Panc1 (cell line): ENCODE measurements around the gene RAB8A. TPM values are rescaled to one million over a fixed set of nuclear protein-coding genes. Genes with fewer than 3 reads are reported as not detected.

ENCODE experiments used
- ATAC-seq: fragments of 200-7000 bp; cut with Tn5 transposase; 2 replicates; pipeline ENCODE4 v1.9.1; 2020; ENCODE audit warnings: mild to moderate bottlenecking, moderate library complexity
- BruUV-seq: library from RNA; stranded (reverse); fragments of 400-500 nt; replicated peaks from 2 replicates; lab custom pipeline; 2021; lab: Mats Ljungman, UMichigan
- CTCF ChIA-PET: fragments of 300-600 bp; sonication (Branson Sonifier 250); formaldehyde crosslinking; loops from one replicate; lab custom pipeline; 2022; ENCODE audit warnings: antibody characterized with exemption; lab: Charles Lee
- POLR2A ChIA-PET: fragments of 300-600 bp; sonication (Branson Sonifier 250); formaldehyde crosslinking; loops from one replicate; lab custom pipeline; 2022; ENCODE audit warnings: antibody characterized with exemption; lab: Charles Lee
- DNase-seq: peaks from one replicate; pipeline ENCODE4 v3.0.0-alpha.2; 2010; ENCODE audit warnings: low read depth, low spot score
- H3K27ac ChIP-seq: 2 replicates; pipeline ENCODE4 v1.5.1; 2011; ENCODE audit warnings: mild to moderate bottlenecking, low read length, inconsistent platforms
- H3K27me3 ChIP-seq: fragments of 200-500 bp; sonication (Bioruptor generic); 2 replicates; pipeline ENCODE4 v1.6.0; 2014; ENCODE audit warnings: low read length, inconsistent platforms; ENCODE audit not compliant: control insufficient read depth, insufficient read depth
- H3K36me3 ChIP-seq: fragments of 200-500 bp; sonication (Bioruptor generic); 2 replicates; pipeline ENCODE4 v1.5.1; 2014; ENCODE audit warnings: inconsistent platforms, mild to moderate bottlenecking, low read length, moderate library complexity; ENCODE audit not compliant: control insufficient read depth, insufficient read depth
- H3K4me1 ChIP-seq: 2 replicates; pipeline ENCODE4 v1.5.1; 2011; ENCODE audit warnings: inconsistent platforms, mild to moderate bottlenecking, low read length, moderate library complexity; ENCODE audit not compliant: control insufficient read depth, insufficient read depth
- H3K4me3 ChIP-seq, 2 experiments: 2 replicates each; pipeline ENCODE4 v1.5.1; 2011 to 2012; ENCODE audit warnings: low read depth in 2 of 2, low read length in 2 of 2, mild to moderate bottlenecking in 2 of 2, inconsistent platforms in 1 of 2, moderate library complexity in 1 of 2
- H3K9me3 ChIP-seq: fragments of 200-500 bp; sonication (Bioruptor generic); 2 replicates; pipeline ENCODE4 v1.5.1; 2014; ENCODE audit warnings: low read depth, mild to moderate bottlenecking, inconsistent platforms, low read length, moderate library complexity; ENCODE audit not compliant: control insufficient read depth, insufficient read depth
- CTCF ChIP-seq: fragments of 450-650 bp; IDR thresholded peaks from 2 replicates; pipeline ENCODE4 v1.5.1; 2017; ENCODE audit warnings: mild to moderate bottlenecking
- POLR2AphosphoS5 ChIP-seq: IDR thresholded peaks from 2 replicates; pipeline ENCODE4 v1.6.1; 2012; ENCODE audit warnings: mild to moderate bottlenecking, low read depth, low read length, moderate library complexity
- REST ChIP-seq, 2 experiments: IDR thresholded peaks; 2 replicates each; pipeline ENCODE4 v1.6.1; 2011 to 2012; ENCODE audit warnings: low read depth in 2 of 2, control low read depth in 1 of 2, low read length in 1 of 2, mild to moderate bottlenecking in 1 of 2, moderate library complexity in 1 of 2; ENCODE audit not compliant: insufficient read depth in 1 of 2
- SIN3A ChIP-seq: IDR thresholded peaks from 2 replicates; pipeline ENCODE4 v1.6.1; 2012; ENCODE audit warnings: low read depth, mild to moderate bottlenecking, low read length, moderate library complexity, borderline replicate concordance; ENCODE audit not compliant: insufficient read depth
- TCF7L2 ChIP-seq: IDR thresholded peaks from 2 replicates; pipeline ENCODE4 v1.6.1; 2011; ENCODE audit warnings: mild to moderate bottlenecking, low read depth, low read length, inconsistent platforms
- in situ Hi-C: cut with HindIII; loops from 2 replicates; pipeline ENCODE4 v1.10.0; 2016; ENCODE audit warnings: low sequenced_read_pairs, low pct_unique_long_range_greater_than_20kb
- intact Hi-C: fragments of 100-400 bp; cut with micrococcal nuclease; formaldehyde crosslinking; loops from one replicate; pipeline ENCODE4 v1.10.0; 2022; ENCODE audit not compliant: unreplicated experiment
- total RNA-seq: library from RNA; stranded (reverse); gene quantifications from one replicate; pipeline ENCODE4 v1.2.1, GENCODE V29; 2021; ENCODE audit not compliant: unreplicated experiment

The RAB8A gene
- total RNA-seq, 1 experiment from 2014 or later = 75.8 TPM

GRCh38 chr19:16160943-16161560, 49.4 kb downstream of the RAB8A start:
- ChIA-PET POLR2A (interaction anchor here (0.6 kb wide), 1 partner anchor 1545 kb away, joined by 3 read pairs; no protein-coding TSS in a partner anchor), CTCF (no interaction called here)
- peaks cover 2% of the 10 kb centered on the region; the same call in 1 of the 2 replicates for H3K4me1 ChIP-seq
- intact Hi-C loops = no loop called here
- no peaks in the 10 kb centered on the region for H3K36me3 ChIP-seq
- no peak overlapping the region for H3K4me3 ChIP-seq
- in situ Hi-C loops = no loop called here
- ATAC-seq (peak; percentile 40; the same call in 1 of the 2 replicates), DNase-seq (peak; percentile 32)
- TF ChIP-seq TCF7L2 (no peak), POLR2AphosphoS5 (no peak), REST (IDR thresholded peaks at IDR 0.05; ENCODE audit: insufficient read depth in 1 of 2, low read depth in 2 of 2, low read length in 1 of 2) (no peak), SIN3A (no peak), CTCF (no peak)
- no peak overlapping the region for H3K27ac ChIP-seq
- H3K9me3 ChIP-seq = no peaks in the 10 kb centered on the region
- no peaks in the 10 kb centered on the region for H3K27me3 ChIP-seq
- BruUV-seq = no TSS peak

GRCh38 chr19:16161840-16162239, 50.2 kb downstream of the RAB8A start:
- DNase-seq (peak; percentile 54), ATAC-seq (peak; percentile 55; the same call in 1 of the 2 replicates)
- in situ Hi-C loops = no loop called here
- BruUV-seq = no TSS peak
- Histone ChIP-seq H3K4me3 (no peak overlapping the region), H3K9me3 (no peaks in the 10 kb centered on the region), H3K4me1 (peaks cover 2% of the 10 kb centered on the region; the same call in 1 of the 2 replicates), H3K27me3 (no peaks in the 10 kb centered on the region), H3K27ac (no peak overlapping the region), H3K36me3 (no peaks in the 10 kb centered on the region)
- intact Hi-C loops = no loop called here
- ChIA-PET CTCF (no interaction called here), POLR2A (interaction anchor here (0.6 to 0.7 kb wide), 2 partner anchors 802 to 1544 kb away, joined by 3 read pairs; no protein-coding TSS in a partner anchor)
- no peak for TF ChIP-seq REST (IDR thresholded peaks at IDR 0.05; ENCODE audit: insufficient read depth in 1 of 2, low read depth in 2 of 2, low read length in 1 of 2)
- no peak for TF ChIP-seq TCF7L2
- TF ChIP-seq SIN3A = no peak
- TF ChIP-seq CTCF = no peak
- TF ChIP-seq POLR2AphosphoS5 = no peak
